Activated T-helper 1 cell treated with anti-CD3 and anti-CD28 coated beads, Interleukin-12 subunit alpha, Interleukin-12 subunit beta, Interleukin-2, Interleukin-4 antibody, amounts not matched to agents 30 ng/mL and 10 ng/mL and 1 ng/mL, durations not matched to agents 14 hours and 24 hours and 36 hours (primary cell): Measurements from ENCODE around the gene ADAM10. TPM values are rescaled to one million over a fixed set of nuclear protein-coding genes. Genes with fewer than 3 reads are reported as not detected.

ENCODE experiments used
- DNase-seq: peaks from one replicate; pipeline ENCODE4 v3.0.0; 2021; ENCODE audit warnings: low spot score
- H3K27ac Mint-ChIP-seq: one replicate; pipeline ENCODE4 v1.8.0; 2021; ENCODE audit warnings: mild to moderate bottlenecking, mixed read lengths
- H3K27me3 Mint-ChIP-seq: one replicate; pipeline ENCODE4 v1.8.0; 2022; ENCODE audit warnings: mild to moderate bottlenecking, moderate library complexity, mixed read lengths; ENCODE audit not compliant: insufficient read depth
- H3K36me3 Mint-ChIP-seq: one replicate; pipeline ENCODE4 v1.8.0; 2021; ENCODE audit warnings: low read depth, mixed read lengths
- H3K4me1 Mint-ChIP-seq: one replicate; pipeline ENCODE4 v1.8.0; 2021; ENCODE audit warnings: low read depth, mixed read lengths
- H3K4me3 Mint-ChIP-seq: one replicate; pipeline ENCODE4 v1.8.0; 2021; ENCODE audit warnings: mild to moderate bottlenecking, moderate library complexity, mixed read lengths
- H3K9me3 Mint-ChIP-seq: one replicate; pipeline ENCODE4 v1.8.0; 2021; ENCODE audit warnings: mixed read lengths
- intact Hi-C: fragments of 100-400 bp; cut with micrococcal nuclease; formaldehyde crosslinking; loops from one replicate; pipeline ENCODE4 v1.15.1; 2024
- total RNA-seq: library from RNA; stranded (reverse); gene quantifications from 2 replicates; pipeline ENCODE4 v1.2.3, GENCODE V29; 2022

The ADAM10 gene
- total RNA-seq, 1 donor from 2014 or later: 98.7 TPM

DNA sequence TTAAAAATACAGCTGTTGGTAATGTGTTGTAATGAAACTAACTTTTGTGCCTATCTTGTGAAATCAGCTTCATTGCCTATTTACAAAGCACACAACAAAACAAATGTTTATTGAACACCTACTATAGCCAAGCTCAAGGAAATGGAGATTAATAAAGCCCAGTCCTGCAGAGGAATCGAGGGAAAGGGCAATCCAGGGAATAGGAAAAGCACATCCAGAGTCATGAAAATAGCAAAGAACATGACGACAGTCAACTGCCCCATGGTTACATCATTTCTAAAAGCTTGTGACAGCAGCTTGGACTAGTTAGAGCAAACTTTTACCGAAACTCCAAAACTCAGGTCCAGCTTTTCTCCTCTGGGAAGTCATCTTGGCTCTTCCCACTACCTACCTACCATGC, 160.5 kb downstream of the ADAM10 start:
- peaks cover 35% of the 10 kb centered on the region for H3K4me1 Mint-ChIP-seq
- intact Hi-C loops: no loop called here
- no peak overlapping the region for H3K27ac Mint-ChIP-seq
- H3K27me3 Mint-ChIP-seq: no peaks in the 10 kb centered on the region
- H3K36me3 Mint-ChIP-seq: peaks cover 29% of the 10 kb centered on the region
- no peak overlapping the region for H3K4me3 Mint-ChIP-seq
- no peak for DNase-seq
- peaks cover 5% of the 10 kb centered on the region for H3K9me3 Mint-ChIP-seq

DNA sequence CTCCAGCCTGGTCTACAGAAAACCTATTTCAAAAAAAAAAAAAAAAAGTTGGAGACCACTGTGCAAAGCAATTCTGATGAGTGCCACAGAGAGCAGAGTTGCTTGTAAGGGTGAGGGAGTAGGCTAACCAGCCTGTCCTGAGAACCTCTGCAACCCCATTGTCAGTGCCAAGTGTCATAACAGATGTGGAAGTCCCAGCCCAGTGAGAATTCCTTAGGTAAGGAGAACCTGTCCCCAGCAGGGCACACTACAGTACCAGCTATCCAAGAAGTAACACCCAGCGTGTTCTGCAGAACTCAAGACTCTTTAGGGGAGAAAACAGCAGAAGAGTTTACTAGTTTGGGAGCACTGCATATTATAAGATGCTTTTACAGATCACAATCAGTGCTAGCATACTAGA, 161.4 kb downstream of the ADAM10 start:
- H3K4me3 Mint-ChIP-seq: no peak overlapping the region
- H3K9me3 Mint-ChIP-seq: peaks cover 13% of the 10 kb centered on the region
- intact Hi-C loops: no loop called here
- no peaks in the 10 kb centered on the region for H3K27me3 Mint-ChIP-seq
- peaks cover 27% of the 10 kb centered on the region for H3K4me1 Mint-ChIP-seq
- DNase-seq: no peak
- H3K36me3 Mint-ChIP-seq: peaks cover 26% of the 10 kb centered on the region
- no peak overlapping the region for H3K27ac Mint-ChIP-seq

DNA sequence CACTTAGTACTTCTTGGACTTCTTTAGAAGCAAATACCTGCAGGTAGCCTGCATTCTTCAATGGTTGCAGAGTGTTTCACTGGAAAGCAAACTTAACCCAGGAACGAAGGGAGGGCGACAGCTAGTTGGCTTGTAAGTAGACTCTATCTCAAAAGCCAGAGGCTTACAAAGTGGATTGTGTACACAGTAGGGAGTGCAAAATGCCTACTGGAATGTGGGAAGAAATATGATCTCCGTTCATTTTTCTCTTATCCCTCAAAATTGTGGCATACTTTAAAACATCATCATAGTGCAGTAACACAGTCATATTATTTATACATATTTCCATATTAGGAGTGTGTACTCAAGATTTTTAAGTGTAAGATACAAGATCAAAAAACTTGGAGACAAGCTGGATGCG, 162.0 kb downstream of the ADAM10 start:
- Mint-ChIP-seq H3K27ac (no peak overlapping the region), H3K4me3 (no peak overlapping the region), H3K27me3 (no peaks in the 10 kb centered on the region), H3K4me1 (peaks cover 27% of the 10 kb centered on the region), H3K9me3 (peaks cover 16% of the 10 kb centered on the region), H3K36me3 (peaks cover 25% of the 10 kb centered on the region)
- DNase-seq: no peak
- intact Hi-C loops: no loop called here

DNA sequence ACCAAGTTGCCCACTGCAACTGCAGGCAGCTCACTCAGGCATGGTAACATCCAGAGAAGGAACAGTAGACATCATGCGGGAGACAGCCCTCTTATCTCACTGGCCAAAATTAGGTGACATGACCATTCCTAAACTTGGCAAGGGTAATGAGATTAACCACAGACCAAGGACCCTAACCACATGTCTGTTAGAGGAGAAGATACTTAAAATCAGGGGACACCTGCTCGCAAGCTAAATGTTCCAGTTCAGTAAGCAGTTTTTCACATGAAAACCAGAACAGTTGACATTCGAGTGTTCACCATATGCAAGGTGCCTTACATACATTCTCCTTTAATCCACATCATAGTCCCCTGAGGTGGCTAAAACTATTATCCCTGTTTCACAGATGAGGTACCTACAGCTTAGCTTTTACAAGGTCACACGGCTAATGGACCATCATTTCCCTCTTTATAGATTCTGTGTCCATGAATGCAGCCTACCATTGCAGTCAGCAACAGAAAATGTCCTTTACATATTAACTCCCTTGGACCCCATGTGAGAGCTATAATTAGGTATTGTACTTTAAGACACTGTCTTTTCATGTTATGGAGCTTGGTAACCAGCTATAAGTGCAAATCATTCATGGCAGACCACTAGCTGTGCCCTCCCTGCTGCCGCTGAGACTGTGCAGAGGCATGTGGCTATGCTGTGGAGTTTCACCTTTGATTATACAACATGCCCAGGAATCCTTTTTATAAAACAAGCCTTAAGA, 163.6 kb downstream of the ADAM10 start:
- intact Hi-C loops: no loop called here
- H3K36me3 Mint-ChIP-seq: peaks cover 17% of the 10 kb centered on the region
- H3K27me3 Mint-ChIP-seq: peaks cover 4% of the 10 kb centered on the region
- peak overlapping the region; percentile 66 for H3K27ac Mint-ChIP-seq
- peaks cover 24% of the 10 kb centered on the region for H3K4me1 Mint-ChIP-seq
- peaks cover 16% of the 10 kb centered on the region for H3K9me3 Mint-ChIP-seq
- no peak for DNase-seq
- H3K4me3 Mint-ChIP-seq: no peak overlapping the region

DNA sequence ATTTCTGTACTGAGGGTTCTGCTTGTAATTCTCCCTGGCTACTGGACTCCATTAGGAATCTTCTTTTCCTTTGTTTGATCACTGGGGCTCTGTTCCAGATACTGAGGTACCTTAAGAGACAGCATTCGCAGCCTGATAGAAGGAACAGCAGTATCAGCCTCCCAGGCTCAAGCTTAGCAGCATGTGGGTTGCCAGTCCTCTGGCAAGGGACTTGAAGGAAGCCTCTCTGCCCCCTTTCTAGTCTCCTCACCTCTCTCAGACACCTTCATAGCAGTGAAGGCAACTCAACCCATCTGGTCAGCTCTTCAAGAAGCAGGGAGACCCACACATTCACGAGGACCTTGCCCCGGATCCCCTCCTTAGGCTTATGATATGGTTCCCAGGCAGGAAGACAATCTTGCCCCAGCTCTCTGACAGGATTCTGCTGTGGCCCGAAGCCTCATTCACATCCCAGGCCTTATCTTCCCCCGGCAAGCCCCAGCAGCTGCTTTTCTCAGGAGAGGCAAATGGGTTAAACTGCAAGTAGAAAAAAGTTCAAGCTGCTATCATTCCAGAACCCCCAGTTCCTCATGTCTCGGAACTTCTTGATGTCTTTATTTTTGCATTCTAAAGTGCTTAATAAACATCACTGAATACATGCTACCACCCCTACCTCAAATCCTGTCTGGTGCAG, 164.6 kb downstream of the ADAM10 start:
- H3K4me3 Mint-ChIP-seq: no peak overlapping the region
- H3K27me3 Mint-ChIP-seq: peaks cover 4% of the 10 kb centered on the region
- peak overlapping the region; percentile 66 for H3K27ac Mint-ChIP-seq
- no peak for DNase-seq
- peaks cover 11% of the 10 kb centered on the region for H3K36me3 Mint-ChIP-seq
- intact Hi-C loops: no loop called here
- peaks cover 16% of the 10 kb centered on the region for H3K9me3 Mint-ChIP-seq
- peaks cover 23% of the 10 kb centered on the region for H3K4me1 Mint-ChIP-seq

DNA sequence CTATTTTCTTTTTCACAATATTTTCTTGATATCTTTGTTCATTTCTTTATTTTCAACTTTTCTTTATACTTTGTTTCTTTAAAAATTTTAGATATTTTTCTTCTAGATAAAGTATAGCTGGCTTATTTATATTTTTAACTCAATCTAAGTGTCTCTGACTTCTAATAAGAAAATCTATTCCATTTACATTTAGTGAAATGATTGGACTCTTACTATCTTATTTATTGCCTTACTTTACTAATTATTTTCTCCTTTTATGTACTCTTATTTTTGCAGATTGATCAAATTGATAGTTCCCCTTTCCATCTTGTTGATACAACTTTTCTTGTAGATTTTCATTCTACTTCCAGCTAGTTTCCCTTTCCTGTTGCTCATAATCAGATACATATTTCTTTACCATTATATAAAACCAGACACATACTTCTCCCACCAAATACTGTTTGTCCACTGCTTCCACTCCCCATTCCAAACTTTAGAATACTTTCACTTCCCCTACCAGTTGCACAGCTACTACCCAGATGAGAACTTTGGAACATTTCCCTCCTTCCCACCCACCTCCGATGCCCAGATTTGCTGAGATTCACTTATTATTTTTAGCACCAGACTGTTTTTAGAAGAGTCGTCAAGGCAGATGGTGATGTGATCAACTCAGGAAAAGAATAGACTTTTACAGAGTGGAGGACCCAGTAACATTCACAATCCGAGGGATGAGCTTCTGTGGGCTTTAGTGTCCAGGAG, 166.2 kb downstream of the ADAM10 start:
- H3K4me3 Mint-ChIP-seq: no peak overlapping the region
- no peak for DNase-seq
- intact Hi-C loops: no loop called here
- no peak overlapping the region for H3K27ac Mint-ChIP-seq
- peaks cover 23% of the 10 kb centered on the region for H3K4me1 Mint-ChIP-seq
- peaks cover 11% of the 10 kb centered on the region for H3K36me3 Mint-ChIP-seq
- H3K9me3 Mint-ChIP-seq: peaks cover 16% of the 10 kb centered on the region
- peaks cover 4% of the 10 kb centered on the region for H3K27me3 Mint-ChIP-seq

- peaks cover 16% of the 10 kb centered on the region for H3K9me3 Mint-ChIP-seq
- no peak overlapping the region for H3K4me3 Mint-ChIP-seq
- H3K36me3 Mint-ChIP-seq: peaks cover 10% of the 10 kb centered on the region
- intact Hi-C loops: no loop called here
- peaks cover 23% of the 10 kb centered on the region for H3K4me1 Mint-ChIP-seq
- no peak overlapping the region for H3K27ac Mint-ChIP-seq
- H3K27me3 Mint-ChIP-seq: peaks cover 4% of the 10 kb centered on the region
- no peak for DNase-seq
Measured at GRCh38 chr15:58582160-58582559, 167.3 kb downstream of the ADAM10 start.

DNA sequence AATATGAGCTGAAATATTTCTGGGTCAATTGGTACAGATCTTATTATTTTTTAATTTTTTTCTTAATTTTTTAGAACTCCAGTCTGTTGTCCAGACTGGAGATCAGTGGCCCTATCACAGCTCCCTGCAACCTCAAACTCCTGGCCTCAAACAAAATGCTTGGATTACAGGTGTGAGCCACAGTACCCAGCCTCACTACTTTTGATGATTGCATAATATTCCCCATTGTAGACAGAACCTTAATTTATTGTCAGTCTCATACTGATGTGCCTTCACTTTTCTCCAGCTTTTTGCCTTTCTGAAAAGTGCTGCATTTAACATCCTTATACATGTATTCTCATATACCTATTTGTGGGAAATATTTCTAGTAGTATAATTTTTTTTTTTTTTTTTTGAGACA, 172.8 kb downstream of the ADAM10 start:
- H3K27me3 Mint-ChIP-seq: peaks cover 5% of the 10 kb centered on the region
- intact Hi-C loops: no loop called here
- peaks cover 13% of the 10 kb centered on the region for H3K4me1 Mint-ChIP-seq
- H3K36me3 Mint-ChIP-seq: no peaks in the 10 kb centered on the region
- H3K9me3 Mint-ChIP-seq: no peaks in the 10 kb centered on the region
- no peak overlapping the region for H3K27ac Mint-ChIP-seq
- H3K4me3 Mint-ChIP-seq: no peak overlapping the region
- no peak for DNase-seq

- Mint-ChIP-seq H3K27ac (no peak overlapping the region), H3K4me1 (peaks cover 13% of the 10 kb centered on the region), H3K4me3 (no peak overlapping the region), H3K9me3 (no peaks in the 10 kb centered on the region), H3K27me3 (peaks cover 4% of the 10 kb centered on the region), H3K36me3 (no peaks in the 10 kb centered on the region)
- intact Hi-C loops: no loop called here
- no peak for DNase-seq
Measured at GRCh38 chr15:58575045-58575786, 174.3 kb downstream of the ADAM10 start.

DNA sequence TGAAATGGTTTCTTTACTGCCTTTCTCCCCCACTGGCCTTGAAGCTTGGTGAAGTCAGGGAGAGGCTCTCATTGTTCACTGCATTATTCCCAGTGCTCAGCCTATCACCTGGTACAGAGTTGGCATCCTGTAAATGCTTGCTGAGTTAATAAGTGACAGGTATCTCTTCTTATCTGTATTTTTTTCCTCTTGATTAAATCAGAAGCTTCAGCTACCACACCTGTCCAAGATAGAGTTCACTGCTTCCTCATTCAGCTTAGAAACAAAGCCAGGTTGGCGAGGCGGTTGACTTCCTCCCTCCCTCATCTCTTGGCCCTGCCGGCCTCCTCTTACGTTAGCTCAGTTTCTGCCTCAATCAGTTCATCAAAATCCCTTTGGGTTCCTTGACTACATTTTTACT, 174.9 kb downstream of the ADAM10 start:
- Mint-ChIP-seq H3K36me3 (no peaks in the 10 kb centered on the region), H3K27me3 (peaks cover 4% of the 10 kb centered on the region), H3K4me1 (peaks cover 13% of the 10 kb centered on the region), H3K4me3 (no peak overlapping the region), H3K27ac (no peak overlapping the region), H3K9me3 (no peaks in the 10 kb centered on the region)
- intact Hi-C loops: no loop called here
- DNase-seq: no peak

GRCh38 chr15:58573270-58573669, 176.2 kb downstream of the ADAM10 start:
- Mint-ChIP-seq H3K4me1 (peaks cover 19% of the 10 kb centered on the region), H3K36me3 (peaks cover 2% of the 10 kb centered on the region), H3K9me3 (peaks cover 5% of the 10 kb centered on the region), H3K27me3 (peaks cover 6% of the 10 kb centered on the region), H3K4me3 (no peak overlapping the region), H3K27ac (no peak overlapping the region)
- DNase-seq: no peak
- intact Hi-C loops: no loop called here

DNA sequence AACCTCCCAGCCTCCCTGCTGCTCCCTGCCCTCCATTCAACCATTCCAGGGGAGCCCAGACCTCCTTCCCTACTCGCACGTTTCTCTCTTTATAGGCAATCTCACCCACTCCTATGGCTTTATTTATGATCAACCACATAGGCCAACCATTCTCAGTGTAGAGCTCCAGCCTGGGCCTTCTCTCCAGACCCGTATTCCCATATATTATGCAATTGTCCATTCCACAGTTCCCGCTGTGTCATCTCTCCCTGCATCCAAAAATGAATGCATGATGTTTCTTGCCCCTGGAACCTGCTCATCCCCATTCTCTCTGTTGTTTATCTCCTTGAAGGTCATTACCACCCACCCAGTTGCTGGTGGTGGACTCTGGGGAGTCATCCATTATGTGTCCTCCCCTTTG, 177.0 kb downstream of the ADAM10 start:
- Mint-ChIP-seq H3K27me3 (peaks cover 6% of the 10 kb centered on the region), H3K4me1 (peaks cover 27% of the 10 kb centered on the region), H3K9me3 (peaks cover 5% of the 10 kb centered on the region), H3K36me3 (peaks cover 3% of the 10 kb centered on the region), H3K4me3 (no peak overlapping the region), H3K27ac (no peak overlapping the region)
- intact Hi-C loops: no loop called here
- no peak for DNase-seq
